K562 (cell line): ENCODE data around the gene LZTR1. TPM values are rescaled to one million over a fixed set of nuclear protein-coding genes. Genes with fewer than 3 reads are reported as not detected.

Experiments used
- CBFA2T2 ChIP-seq: fragments of 450-650 bp; conservative IDR thresholded peaks from 2 replicates; pipeline ENCODE4 v1.6.1; 2017; ENCODE audit warnings: mild to moderate bottlenecking
- HDAC3 ChIP-seq: fragments of 450-650 bp; IDR thresholded peaks from 2 replicates; pipeline ENCODE4 v1.6.1; 2018; ENCODE audit warnings: borderline replicate concordance, mild to moderate bottlenecking, moderate library complexity; ENCODE audit not compliant: partially characterized antibody
- L3MBTL2 ChIP-seq: fragments of 450-650 bp; IDR thresholded peaks from 2 replicates; pipeline ENCODE4 v1.6.1; 2016; ENCODE audit warnings: mild to moderate bottlenecking, moderate library complexity
- MEF2A ChIP-seq: IDR thresholded peaks from 2 replicates; pipeline ENCODE4 v1.6.1; 2011; ENCODE audit warnings: low read depth, mild to moderate bottlenecking, low read length, moderate library complexity; ENCODE audit not compliant: control insufficient read depth
- NEUROD1 ChIP-seq: fragments of 150-350 bp; IDR thresholded peaks from 2 replicates; pipeline ENCODE4 v1.6.1; 2014; ENCODE audit warnings: borderline replicate concordance, low read length, low read depth; ENCODE audit not compliant: partially characterized antibody
- NFRKB ChIP-seq: fragments of 450-650 bp; IDR thresholded peaks from 2 replicates; pipeline ENCODE4 v1.6.1; 2016; ENCODE audit warnings: low read depth
- NFXL1 ChIP-seq: fragments of 450-650 bp; formaldehyde crosslinking; IDR thresholded peaks from 2 replicates; pipeline ENCODE4 v1.4.0; 2021; ENCODE audit warnings: mild to moderate bottlenecking
- NRF1 ChIP-seq, 2 experiments: fragments of 450-650 bp; IDR thresholded peaks in 1 of 2; conservative IDR thresholded peaks in 1 of 2; 2 replicates each; pipeline ENCODE4 v1.6.1; 2014; ENCODE audit warnings: mild to moderate bottlenecking in 2 of 2
- RFX1 ChIP-seq: fragments of 450-650 bp; IDR thresholded peaks from 2 replicates; pipeline ENCODE4 v1.6.1; 2016; ENCODE audit warnings: mild to moderate bottlenecking, moderate library complexity
- ZFP36 ChIP-seq: fragments of 150-350 bp; IDR thresholded peaks from 2 replicates; pipeline ENCODE4 v1.6.1; 2018; ENCODE audit warnings: low read length, low read depth; ENCODE audit not compliant: partially characterized antibody
- polyA plus RNA-seq, 8 experiments: library from polyadenylated mRNA; depleted of rRNA in 4 of 8; stranded (reverse) in 5 of 8; unstranded in 3 of 8; fragments of >200 nt; fragmentation: Nextera tagmentation in 2 of 8; fragmentation: Illumina TruSeq in 1 of 8; extraction: Ambion mirVana in 2 of 8; extraction: Trizol in 1 of 8; gene quantifications; 2 replicates each; pipeline versions ENCODE4 v1.2.1 to v1.2.3, GENCODE V29; 2011 to 2014; ENCODE audit warnings: inconsistent platforms in 1 of 8, missing spikeins in 1 of 8
- total RNA-seq, 7 experiments: library from RNA; depleted of rRNA in 6 of 7; stranded (reverse); fragments of >200 nt in 6 of 7; fragmentation: Illumina TruSeq in 2 of 7; extraction: Trizol in 2 of 7; gene quantifications; 2 replicates each; pipeline versions ENCODE4 v1.2.1 to v1.2.3, GENCODE V29; 2011 to 2021; ENCODE audit warnings: low replicate concordance in 1 of 7
- TF ChIP-seq, protein P1 (sequence below): sonication (generic); formaldehyde crosslinking; IDR thresholded peaks from 2 replicates; pipeline ENCODE4 v1.8.0; 2022; ENCODE audit warnings: mild to moderate bottlenecking, low read depth, missing genetic modification reagents
- TF ChIP-seq, protein P2 (sequence below): fragments of 450-650 bp; IDR thresholded peaks from 2 replicates; pipeline ENCODE4 v1.6.1; 2017; ENCODE audit warnings: antibody characterized with exemption, mild to moderate bottlenecking
- TF ChIP-seq, protein P3 (sequence below): fragments of 450-650 bp; IDR thresholded peaks from 2 replicates; pipeline ENCODE4 v1.7.0; 2016; ENCODE audit warnings: borderline replicate concordance
- TF ChIP-seq, protein P4 (sequence below): sonication (generic); formaldehyde crosslinking; IDR thresholded peaks from 2 replicates; pipeline ENCODE4 v1.8.0; 2023; ENCODE audit warnings: mild to moderate bottlenecking, missing genetic modification reagents
- TF ChIP-seq, protein P5 (sequence below): sonication (generic); formaldehyde crosslinking; IDR thresholded peaks from 2 replicates; pipeline ENCODE4 v1.8.0; 2022; ENCODE audit warnings: mild to moderate bottlenecking, missing genetic modification reagents, borderline replicate concordance

Gene LZTR1
- total and polyA plus RNA-seq, 9 of the 15 experiments (the other 6 are each of a cell fraction or from before 2014, with no cell fraction given) = 2.2 to 135 (median 63.0) TPM

DNA sequence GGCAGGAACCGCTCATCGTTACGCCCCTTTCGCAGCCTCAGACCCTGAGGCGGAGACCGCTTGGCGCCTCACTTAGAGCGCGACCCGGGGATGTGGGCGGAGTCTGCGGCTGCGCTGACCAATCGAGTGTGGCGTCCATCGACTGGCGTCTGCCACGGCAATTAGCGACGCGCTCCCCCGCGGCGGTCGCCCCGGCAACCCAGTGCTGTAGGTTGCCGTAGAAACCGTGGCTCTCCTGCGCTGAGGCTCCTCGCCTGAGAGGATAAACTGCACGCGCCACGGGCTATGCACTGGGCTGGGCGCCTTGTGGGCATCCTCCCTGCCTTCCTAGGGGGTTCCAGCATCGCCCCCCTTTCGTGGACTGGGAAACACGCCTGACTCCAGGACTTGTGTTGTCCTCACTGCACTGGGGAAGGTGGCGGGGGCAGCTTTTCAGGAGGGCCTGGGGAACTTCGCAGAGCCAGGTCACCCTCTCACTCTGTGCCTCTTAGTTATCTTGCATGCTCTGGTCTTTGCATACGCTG lies 32.2 kb downstream of the LZTR1 start (continued):
- TF ChIP-seq, protein P1, sequence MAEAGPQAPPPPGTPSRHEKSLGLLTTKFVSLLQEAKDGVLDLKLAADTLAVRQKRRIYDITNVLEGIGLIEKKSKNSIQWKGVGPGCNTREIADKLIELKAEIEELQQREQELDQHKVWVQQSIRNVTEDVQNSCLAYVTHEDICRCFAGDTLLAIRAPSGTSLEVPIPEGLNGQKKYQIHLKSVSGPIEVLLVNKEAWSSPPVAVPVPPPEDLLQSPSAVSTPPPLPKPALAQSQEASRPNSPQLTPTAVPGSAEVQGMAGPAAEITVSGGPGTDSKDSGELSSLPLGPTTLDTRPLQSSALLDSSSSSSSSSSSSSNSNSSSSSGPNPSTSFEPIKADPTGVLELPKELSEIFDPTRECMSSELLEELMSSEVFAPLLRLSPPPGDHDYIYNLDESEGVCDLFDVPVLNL (CRISPR knock-in tag) = no peak
- TF ChIP-seq, protein P2, sequence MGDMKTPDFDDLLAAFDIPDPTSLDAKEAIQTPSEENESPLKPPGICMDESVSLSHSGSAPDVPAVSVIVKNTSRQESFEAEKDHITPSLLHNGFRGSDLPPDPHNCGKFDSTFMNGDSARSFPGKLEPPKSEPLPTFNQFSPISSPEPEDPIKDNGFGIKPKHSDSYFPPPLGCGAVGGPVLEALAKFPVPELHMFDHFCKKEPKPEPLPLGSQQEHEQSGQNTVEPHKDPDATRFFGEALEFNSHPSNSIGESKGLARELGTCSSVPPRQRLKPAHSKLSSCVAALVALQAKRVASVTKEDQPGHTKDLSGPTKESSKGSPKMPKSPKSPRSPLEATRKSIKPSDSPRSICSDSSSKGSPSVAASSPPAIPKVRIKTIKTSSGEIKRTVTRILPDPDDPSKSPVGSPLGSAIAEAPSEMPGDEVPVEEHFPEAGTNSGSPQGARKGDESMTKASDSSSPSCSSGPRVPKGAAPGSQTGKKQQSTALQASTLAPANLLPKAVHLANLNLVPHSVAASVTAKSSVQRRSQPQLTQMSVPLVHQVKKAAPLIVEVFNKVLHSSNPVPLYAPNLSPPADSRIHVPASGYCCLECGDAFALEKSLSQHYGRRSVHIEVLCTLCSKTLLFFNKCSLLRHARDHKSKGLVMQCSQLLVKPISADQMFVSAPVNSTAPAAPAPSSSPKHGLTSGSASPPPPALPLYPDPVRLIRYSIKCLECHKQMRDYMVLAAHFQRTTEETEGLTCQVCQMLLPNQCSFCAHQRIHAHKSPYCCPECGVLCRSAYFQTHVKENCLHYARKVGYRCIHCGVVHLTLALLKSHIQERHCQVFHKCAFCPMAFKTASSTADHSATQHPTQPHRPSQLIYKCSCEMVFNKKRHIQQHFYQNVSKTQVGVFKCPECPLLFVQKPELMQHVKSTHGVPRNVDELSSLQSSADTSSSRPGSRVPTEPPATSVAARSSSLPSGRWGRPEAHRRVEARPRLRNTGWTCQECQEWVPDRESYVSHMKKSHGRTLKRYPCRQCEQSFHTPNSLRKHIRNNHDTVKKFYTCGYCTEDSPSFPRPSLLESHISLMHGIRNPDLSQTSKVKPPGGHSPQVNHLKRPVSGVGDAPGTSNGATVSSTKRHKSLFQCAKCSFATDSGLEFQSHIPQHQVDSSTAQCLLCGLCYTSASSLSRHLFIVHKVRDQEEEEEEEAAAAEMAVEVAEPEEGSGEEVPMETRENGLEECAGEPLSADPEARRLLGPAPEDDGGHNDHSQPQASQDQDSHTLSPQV = no peak
- TF ChIP-seq MEF2A = no peak
- no peak for TF ChIP-seq NFRKB
- TF ChIP-seq ZFP36 = no peak
- TF ChIP-seq L3MBTL2 = no peak
- TF ChIP-seq RFX1 = no peak
- TF ChIP-seq, protein P3, sequence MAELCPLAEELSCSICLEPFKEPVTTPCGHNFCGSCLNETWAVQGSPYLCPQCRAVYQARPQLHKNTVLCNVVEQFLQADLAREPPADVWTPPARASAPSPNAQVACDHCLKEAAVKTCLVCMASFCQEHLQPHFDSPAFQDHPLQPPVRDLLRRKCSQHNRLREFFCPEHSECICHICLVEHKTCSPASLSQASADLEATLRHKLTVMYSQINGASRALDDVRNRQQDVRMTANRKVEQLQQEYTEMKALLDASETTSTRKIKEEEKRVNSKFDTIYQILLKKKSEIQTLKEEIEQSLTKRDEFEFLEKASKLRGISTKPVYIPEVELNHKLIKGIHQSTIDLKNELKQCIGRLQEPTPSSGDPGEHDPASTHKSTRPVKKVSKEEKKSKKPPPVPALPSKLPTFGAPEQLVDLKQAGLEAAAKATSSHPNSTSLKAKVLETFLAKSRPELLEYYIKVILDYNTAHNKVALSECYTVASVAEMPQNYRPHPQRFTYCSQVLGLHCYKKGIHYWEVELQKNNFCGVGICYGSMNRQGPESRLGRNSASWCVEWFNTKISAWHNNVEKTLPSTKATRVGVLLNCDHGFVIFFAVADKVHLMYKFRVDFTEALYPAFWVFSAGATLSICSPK = no peak
- peak; percentile 17; the same call in 1 of the 2 replicates for TF ChIP-seq NFXL1 (CRISPR knock-in tag)
- no peak for TF ChIP-seq CBFA2T2
- no peak for TF ChIP-seq HDAC3
- TF ChIP-seq NEUROD1 = peak; percentile 100
- TF ChIP-seq, protein P4, sequence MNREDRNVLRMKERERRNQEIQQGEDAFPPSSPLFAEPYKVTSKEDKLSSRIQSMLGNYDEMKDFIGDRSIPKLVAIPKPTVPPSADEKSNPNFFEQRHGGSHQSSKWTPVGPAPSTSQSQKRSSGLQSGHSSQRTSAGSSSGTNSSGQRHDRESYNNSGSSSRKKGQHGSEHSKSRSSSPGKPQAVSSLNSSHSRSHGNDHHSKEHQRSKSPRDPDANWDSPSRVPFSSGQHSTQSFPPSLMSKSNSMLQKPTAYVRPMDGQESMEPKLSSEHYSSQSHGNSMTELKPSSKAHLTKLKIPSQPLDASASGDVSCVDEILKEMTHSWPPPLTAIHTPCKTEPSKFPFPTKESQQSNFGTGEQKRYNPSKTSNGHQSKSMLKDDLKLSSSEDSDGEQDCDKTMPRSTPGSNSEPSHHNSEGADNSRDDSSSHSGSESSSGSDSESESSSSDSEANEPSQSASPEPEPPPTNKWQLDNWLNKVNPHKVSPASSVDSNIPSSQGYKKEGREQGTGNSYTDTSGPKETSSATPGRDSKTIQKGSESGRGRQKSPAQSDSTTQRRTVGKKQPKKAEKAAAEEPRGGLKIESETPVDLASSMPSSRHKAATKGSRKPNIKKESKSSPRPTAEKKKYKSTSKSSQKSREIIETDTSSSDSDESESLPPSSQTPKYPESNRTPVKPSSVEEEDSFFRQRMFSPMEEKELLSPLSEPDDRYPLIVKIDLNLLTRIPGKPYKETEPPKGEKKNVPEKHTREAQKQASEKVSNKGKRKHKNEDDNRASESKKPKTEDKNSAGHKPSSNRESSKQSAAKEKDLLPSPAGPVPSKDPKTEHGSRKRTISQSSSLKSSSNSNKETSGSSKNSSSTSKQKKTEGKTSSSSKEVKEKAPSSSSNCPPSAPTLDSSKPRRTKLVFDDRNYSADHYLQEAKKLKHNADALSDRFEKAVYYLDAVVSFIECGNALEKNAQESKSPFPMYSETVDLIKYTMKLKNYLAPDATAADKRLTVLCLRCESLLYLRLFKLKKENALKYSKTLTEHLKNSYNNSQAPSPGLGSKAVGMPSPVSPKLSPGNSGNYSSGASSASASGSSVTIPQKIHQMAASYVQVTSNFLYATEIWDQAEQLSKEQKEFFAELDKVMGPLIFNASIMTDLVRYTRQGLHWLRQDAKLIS = no peak
- no peak for TF ChIP-seq NRF1 (conservative IDR thresholded peaks at IDR 0.05 in 1 of 2, IDR thresholded peaks at IDR 0.05 in 1 of 2)
- TF ChIP-seq, protein P5, sequence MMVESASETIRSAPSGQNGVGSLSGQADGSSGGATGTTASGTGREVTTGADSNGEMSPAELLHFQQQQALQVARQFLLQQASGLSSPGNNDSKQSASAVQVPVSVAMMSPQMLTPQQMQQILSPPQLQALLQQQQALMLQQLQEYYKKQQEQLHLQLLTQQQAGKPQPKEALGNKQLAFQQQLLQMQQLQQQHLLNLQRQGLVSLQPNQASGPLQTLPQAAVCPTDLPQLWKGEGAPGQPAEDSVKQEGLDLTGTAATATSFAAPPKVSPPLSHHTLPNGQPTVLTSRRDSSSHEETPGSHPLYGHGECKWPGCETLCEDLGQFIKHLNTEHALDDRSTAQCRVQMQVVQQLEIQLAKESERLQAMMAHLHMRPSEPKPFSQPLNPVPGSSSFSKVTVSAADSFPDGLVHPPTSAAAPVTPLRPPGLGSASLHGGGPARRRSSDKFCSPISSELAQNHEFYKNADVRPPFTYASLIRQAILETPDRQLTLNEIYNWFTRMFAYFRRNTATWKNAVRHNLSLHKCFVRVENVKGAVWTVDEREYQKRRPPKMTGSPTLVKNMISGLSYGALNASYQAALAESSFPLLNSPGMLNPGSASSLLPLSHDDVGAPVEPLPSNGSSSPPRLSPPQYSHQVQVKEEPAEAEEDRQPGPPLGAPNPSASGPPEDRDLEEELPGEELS (CRISPR knock-in tag) = no peak
